Type B pancreatic cell (in vitro differentiated cells): ENCODE results near the gene TACR1. TPM values are rescaled to one million over a fixed set of nuclear protein-coding genes. Genes with fewer than 3 reads are reported as not detected.

Source experiments
- DNase-seq: peaks from one replicate; pipeline ENCODE4 v3.0.0; 2021; ENCODE audit warnings: mixed read lengths; ENCODE audit not compliant: unreplicated experiment; ENCODE audit errors: extremely low spot score
- H3K27ac Mint-ChIP-seq: 2 replicates; pipeline ENCODE4 v1.8.0; 2021; ENCODE audit warnings: mild to moderate bottlenecking, mixed read lengths
- H3K27me3 Mint-ChIP-seq: 2 replicates; pipeline ENCODE4 v1.8.0; 2021; ENCODE audit warnings: mixed read lengths
- H3K36me3 Mint-ChIP-seq: 2 replicates; pipeline ENCODE4 v1.8.0; 2021; ENCODE audit warnings: mixed read lengths
- H3K4me1 Mint-ChIP-seq: one replicate; pipeline ENCODE4 v1.8.0; 2021; ENCODE audit warnings: mixed read lengths; ENCODE audit not compliant: unreplicated experiment
- H3K4me3 Mint-ChIP-seq: 2 replicates; pipeline ENCODE4 v1.8.0; 2021; ENCODE audit warnings: mild to moderate bottlenecking, mixed read lengths
- H3K9me3 Mint-ChIP-seq: 2 replicates; pipeline ENCODE4 v1.8.0; 2021; ENCODE audit warnings: mixed read lengths
- CTCF ChIP-seq: fragments of 200-600 bp; sonication (generic); conservative IDR thresholded peaks from 2 replicates; pipeline ENCODE4 v1.5.0; 2021; ENCODE audit warnings: antibody characterized with exemption, mild to moderate bottlenecking
- microRNA-seq: library from miRNA; unstranded; fragments of <30 nt; microRNA quantifications from one replicate; pipeline ENCODE4, GENCODE V29; 2020
- total RNA-seq: library from RNA; stranded (reverse); gene quantifications from 2 replicates; pipeline ENCODE4 v1.2.1, GENCODE V29; 2021; ENCODE audit warnings: low replicate concordance

Gene TACR1
- total RNA-seq, 1 donor from 2014 or later, result 1.5 TPM

DNA sequence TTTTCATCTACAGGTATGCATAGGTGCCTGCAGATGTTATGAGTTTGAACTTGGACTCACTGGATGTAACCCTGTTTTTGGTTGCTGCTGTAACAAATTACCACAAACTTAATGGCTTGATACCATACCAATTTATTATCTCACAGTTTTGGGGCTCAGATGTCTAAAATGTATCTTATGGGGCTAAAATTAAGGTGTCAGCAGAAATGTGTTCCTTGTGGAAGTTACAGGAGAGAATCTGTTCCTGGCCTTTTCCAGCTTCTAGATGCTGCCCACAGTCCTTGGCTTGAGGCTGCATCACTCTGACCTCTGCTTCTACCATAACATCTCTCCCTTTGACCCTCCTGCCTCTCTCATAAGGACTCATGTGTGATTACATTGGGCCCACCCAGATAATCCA lies 193.3 kb downstream of the TACR1 start:
- TF ChIP-seq CTCF, result no peak
- no peak overlapping the region for H3K27ac Mint-ChIP-seq
- H3K27me3 Mint-ChIP-seq, result no peaks in the 10 kb centered on the region
- no peaks in the 10 kb centered on the region for H3K9me3 Mint-ChIP-seq
- no peak for DNase-seq
- no peaks in the 10 kb centered on the region for H3K4me1 Mint-ChIP-seq
- H3K4me3 Mint-ChIP-seq, result no peak overlapping the region
- no peaks in the 10 kb centered on the region for H3K36me3 Mint-ChIP-seq

- Mint-ChIP-seq H3K4me3 (no peak overlapping the region), H3K9me3 (no peaks in the 10 kb centered on the region), H3K27ac (no peak overlapping the region), H3K4me1 (no peaks in the 10 kb centered on the region), H3K27me3 (no peaks in the 10 kb centered on the region), H3K36me3 (no peaks in the 10 kb centered on the region)
- DNase-seq, result no peak
- TF ChIP-seq CTCF, result no peak
Observed at GRCh38 chr2:75003773-75004172, 195.5 kb downstream of the TACR1 start.

GRCh38 chr2:75003276-75003675 lies 196.0 kb downstream of the TACR1 start:
- TF ChIP-seq CTCF, result no peak
- H3K36me3 Mint-ChIP-seq, result peaks cover under 1% of the 10 kb centered on the region
- H3K27ac Mint-ChIP-seq, result no peak overlapping the region
- H3K4me3 Mint-ChIP-seq, result no peak overlapping the region
- H3K4me1 Mint-ChIP-seq, result no peaks in the 10 kb centered on the region
- no peaks in the 10 kb centered on the region for H3K27me3 Mint-ChIP-seq
- no peak for DNase-seq
- no peaks in the 10 kb centered on the region for H3K9me3 Mint-ChIP-seq

DNA sequence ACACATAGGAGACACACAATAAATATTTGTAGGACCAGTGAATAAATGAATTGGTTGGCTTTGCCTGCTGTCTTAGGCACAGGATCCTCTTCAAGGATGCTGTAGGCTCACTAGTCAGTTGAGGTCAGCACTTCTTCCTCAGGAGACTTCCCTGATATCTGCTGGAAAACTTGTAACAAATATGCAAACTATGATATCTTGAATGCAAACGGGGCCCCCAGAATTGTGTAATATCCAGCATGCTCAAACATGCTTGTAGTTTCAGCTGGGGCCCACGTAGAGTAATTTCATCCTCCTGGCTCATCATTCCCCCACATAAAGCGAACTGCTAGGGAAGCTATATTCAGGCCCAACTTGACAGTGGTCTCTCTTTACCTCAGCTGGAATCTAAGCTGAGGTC lies 197.3 kb downstream of the TACR1 start:
- Mint-ChIP-seq H3K36me3 (peaks cover 3% of the 10 kb centered on the region), H3K27ac (no peak overlapping the region), H3K4me1 (no peaks in the 10 kb centered on the region), H3K27me3 (no peaks in the 10 kb centered on the region), H3K4me3 (no peak overlapping the region), H3K9me3 (no peaks in the 10 kb centered on the region)
- DNase-seq, result no peak
- TF ChIP-seq CTCF, result no peak

- H3K4me3 Mint-ChIP-seq, result no peak overlapping the region
- H3K27ac Mint-ChIP-seq, result no peak overlapping the region
- H3K27me3 Mint-ChIP-seq, result no peaks in the 10 kb centered on the region
Observed at GRCh38 chr2:74999468-74999867, 199.9 kb downstream of the TACR1 start.

More at GRCh38 chr2:74999468-74999867, 199.9 kb downstream of the TACR1 start:
- no peak for DNase-seq
- Mint-ChIP-seq H3K4me1 (no peaks in the 10 kb centered on the region), H3K9me3 (no peaks in the 10 kb centered on the region), H3K36me3 (peaks cover 3% of the 10 kb centered on the region)
- no peak for TF ChIP-seq CTCF

Small RNA genes lying within 50 kb of the gene (microRNA-seq; reads per million reads assigned to microRNA genes)
- gene MIR5000, result 2.8 reads per million, percentile 3 among the genes with 10 or more reads in this experiment

Other genes with a start within 250 kb of the TACR1 start
- 28.7 and 31.0 TPM in 2 replicates for gene POLE4, start 240.9 kb downstream of the TACR1 start, total RNA-seq